ENCODE measurements around the gene GHRL. TPM values are rescaled to one million over a fixed set of nuclear protein-coding genes. Genes with fewer than 3 reads are reported as not detected.

The GHRL gene
- total RNA-seq, 1 experiment from 2014 or later, result 2.0 TPM

DNA sequence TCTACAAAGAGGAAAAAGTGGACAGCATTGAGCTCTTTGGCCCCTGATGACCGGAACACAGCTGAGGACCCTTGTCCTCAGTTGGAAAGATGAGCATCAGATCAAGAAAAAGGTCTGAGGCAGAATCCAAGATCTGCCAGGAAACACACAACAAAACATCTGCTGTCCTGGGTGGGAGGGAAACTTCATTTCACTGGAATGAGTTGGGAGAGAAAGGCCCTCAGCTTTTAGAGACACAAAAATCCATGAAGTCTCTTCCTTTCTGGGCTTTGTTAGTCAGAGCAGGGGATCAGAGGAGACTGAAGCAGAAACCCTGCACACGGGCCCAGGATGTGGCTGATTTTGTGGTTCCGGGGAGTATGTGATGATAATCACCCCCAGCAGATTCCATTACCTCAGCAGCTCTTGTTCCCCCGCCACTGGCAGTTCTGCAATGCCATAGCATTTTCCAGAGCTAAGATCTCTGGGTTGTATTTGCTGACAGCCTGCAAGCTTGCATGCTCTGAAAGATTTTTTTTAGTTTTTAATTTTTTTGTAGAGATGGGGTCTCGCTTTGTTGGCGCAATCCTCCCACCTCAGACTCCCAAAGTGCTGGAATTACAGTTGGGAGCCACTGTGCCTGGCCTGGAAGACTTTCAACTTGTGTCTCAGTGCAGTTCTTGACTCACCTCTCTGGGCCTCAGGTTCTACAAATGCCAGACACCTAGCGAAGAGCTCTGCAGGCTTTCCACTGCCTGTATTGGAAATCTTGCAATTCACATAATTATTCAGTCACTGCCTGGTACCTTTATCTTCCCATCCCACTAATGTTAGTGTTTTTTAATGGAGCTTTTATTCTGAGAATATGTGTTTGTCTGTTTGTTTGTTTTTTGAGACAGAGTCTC, 50.3 kb downstream of the GHRL start:
- H3K36me3 ChIP-seq (ENCODE audit: insufficient read depth, low read length, poor library complexity, severe bottlenecking), result no peaks in the 10 kb centered on the region
- no peaks in the 10 kb centered on the region for H3K4me1 ChIP-seq (ENCODE audit: insufficient read depth, low read length, poor library complexity, severe bottlenecking)
- TF ChIP-seq, protein P1, sequence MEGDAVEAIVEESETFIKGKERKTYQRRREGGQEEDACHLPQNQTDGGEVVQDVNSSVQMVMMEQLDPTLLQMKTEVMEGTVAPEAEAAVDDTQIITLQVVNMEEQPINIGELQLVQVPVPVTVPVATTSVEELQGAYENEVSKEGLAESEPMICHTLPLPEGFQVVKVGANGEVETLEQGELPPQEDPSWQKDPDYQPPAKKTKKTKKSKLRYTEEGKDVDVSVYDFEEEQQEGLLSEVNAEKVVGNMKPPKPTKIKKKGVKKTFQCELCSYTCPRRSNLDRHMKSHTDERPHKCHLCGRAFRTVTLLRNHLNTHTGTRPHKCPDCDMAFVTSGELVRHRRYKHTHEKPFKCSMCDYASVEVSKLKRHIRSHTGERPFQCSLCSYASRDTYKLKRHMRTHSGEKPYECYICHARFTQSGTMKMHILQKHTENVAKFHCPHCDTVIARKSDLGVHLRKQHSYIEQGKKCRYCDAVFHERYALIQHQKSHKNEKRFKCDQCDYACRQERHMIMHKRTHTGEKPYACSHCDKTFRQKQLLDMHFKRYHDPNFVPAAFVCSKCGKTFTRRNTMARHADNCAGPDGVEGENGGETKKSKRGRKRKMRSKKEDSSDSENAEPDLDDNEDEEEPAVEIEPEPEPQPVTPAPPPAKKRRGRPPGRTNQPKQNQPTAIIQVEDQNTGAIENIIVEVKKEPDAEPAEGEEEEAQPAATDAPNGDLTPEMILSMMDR (conservative IDR thresholded peaks at IDR 0.05; ENCODE audit: low read depth, low read length), result no peak
- TF ChIP-seq EZH2 (IDR thresholded peaks at IDR 0.05; ENCODE audit: borderline replicate concordance, low read depth, low read length, poor library complexity, severe bottlenecking), result no peak
- ChIA-PET CTCF (no interaction called here), POLR2A (ENCODE audit: low non-redundant PET) (no interaction called here)
- intact Hi-C loops (cut with micrococcal nuclease; ENCODE audit: unreplicated experiment), result no loop called here
- H3K4me3 ChIP-seq (ENCODE audit: low read depth, low read length, poor library complexity, severe bottlenecking), result no peak overlapping the region
- DNase-seq (ENCODE audit: low spot score), result no peak
- no TSS peak for BruUV-seq (replicated peaks)
- H3K27ac ChIP-seq (ENCODE audit: low read depth, low read length, poor library complexity, severe bottlenecking), result no peak overlapping the region
- peaks cover 15% of the 10 kb centered on the region for H3K9me3 ChIP-seq (ENCODE audit: low read depth, low read length, poor library complexity, severe bottlenecking)
- no peaks in the 10 kb centered on the region for H3K27me3 ChIP-seq (replicated peaks; ENCODE audit: insufficient read depth, low read depth, low read length, poor library complexity)

DNA sequence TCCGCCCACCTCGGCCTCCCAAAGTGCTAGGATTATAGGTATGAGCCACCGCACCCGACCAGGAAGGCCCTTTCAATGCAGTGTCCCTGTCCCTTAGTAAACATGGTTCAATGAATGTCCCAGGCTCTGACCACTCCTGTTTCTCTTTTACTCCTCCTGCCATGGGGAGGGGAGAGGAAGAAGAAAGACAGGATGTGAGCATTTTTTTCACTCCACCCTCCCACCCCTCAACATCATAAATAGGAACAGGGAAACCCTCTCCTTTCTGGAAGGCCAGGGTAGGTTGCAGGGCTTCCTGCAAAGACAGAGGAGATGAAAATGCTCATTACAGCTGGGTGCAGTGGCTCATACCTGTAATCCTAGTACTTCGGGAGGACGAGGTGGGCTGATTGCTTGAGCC, 51.9 kb downstream of the GHRL start:
- H3K36me3 ChIP-seq (ENCODE audit: insufficient read depth, low read length, poor library complexity, severe bottlenecking), result no peaks in the 10 kb centered on the region
- no peak for DNase-seq (ENCODE audit: low spot score)
- no peak overlapping the region for H3K27ac ChIP-seq (ENCODE audit: low read depth, low read length, poor library complexity, severe bottlenecking)
- no TSS peak for BruUV-seq (replicated peaks)
- H3K4me3 ChIP-seq (ENCODE audit: low read depth, low read length, poor library complexity, severe bottlenecking), result no peak overlapping the region
- ChIA-PET POLR2A (ENCODE audit: low non-redundant PET) (no interaction called here), CTCF (no interaction called here)
- H3K9me3 ChIP-seq (ENCODE audit: low read depth, low read length, poor library complexity, severe bottlenecking), result peaks cover 10% of the 10 kb centered on the region
- intact Hi-C loops (cut with micrococcal nuclease; ENCODE audit: unreplicated experiment), result no loop called here
- H3K27me3 ChIP-seq (replicated peaks; ENCODE audit: insufficient read depth, low read depth, low read length, poor library complexity), result no peaks in the 10 kb centered on the region
- no peaks in the 10 kb centered on the region for H3K4me1 ChIP-seq (ENCODE audit: insufficient read depth, low read length, poor library complexity, severe bottlenecking)
- TF ChIP-seq EZH2 (IDR thresholded peaks at IDR 0.05; ENCODE audit: borderline replicate concordance, low read depth, low read length, poor library complexity, severe bottlenecking), result no peak
- TF ChIP-seq, protein P1 (conservative IDR thresholded peaks at IDR 0.05; ENCODE audit: low read depth, low read length), result no peak

DNA sequence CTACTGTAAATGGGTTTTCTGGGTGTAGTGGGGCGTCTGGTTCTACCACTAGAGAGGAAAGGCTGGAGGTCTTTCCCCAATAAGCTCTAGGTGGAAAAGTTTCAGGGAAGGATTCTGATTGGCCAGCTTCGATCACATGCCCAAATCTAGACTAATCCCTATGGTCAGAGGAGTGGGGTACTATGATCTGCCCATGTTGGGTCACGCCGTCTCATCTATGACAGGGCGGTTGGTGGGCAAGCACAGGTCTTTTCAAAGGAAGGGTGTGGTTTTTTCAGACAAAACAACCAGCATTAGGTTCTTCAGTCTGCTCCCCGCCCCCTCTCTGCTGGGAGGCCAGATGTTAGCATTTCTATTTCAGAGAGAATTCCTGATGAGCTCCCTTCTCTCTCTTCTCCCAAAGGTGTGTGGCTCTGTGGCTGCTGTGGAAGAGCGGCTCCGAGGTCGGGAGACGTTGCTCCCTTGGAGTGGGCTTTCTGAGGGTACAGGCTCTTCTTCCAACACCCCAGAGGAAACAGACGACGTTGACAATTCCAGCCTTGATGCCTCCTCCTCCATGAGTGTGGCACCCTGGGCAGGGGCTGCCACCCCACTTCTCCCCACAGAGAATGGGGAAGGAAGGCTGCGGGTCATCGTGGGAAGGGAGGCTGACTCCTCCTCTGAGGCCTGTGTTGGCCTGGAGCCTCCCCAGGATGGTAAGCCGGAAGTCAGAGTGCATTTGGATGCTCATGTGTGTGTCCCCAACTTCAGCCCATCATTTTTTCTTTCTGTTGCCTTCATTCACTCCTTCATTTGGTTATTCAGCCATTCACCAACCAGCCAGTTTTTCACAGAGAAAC, 54.2 kb downstream of the GHRL start:
- Histone ChIP-seq H3K36me3 (ENCODE audit: insufficient read depth, low read length, poor library complexity, severe bottlenecking) (no peaks in the 10 kb centered on the region), H3K27me3 (replicated peaks; ENCODE audit: insufficient read depth, low read depth, low read length, poor library complexity) (no peaks in the 10 kb centered on the region), H3K27ac (ENCODE audit: low read depth, low read length, poor library complexity, severe bottlenecking) (no peak overlapping the region), H3K4me1 (ENCODE audit: insufficient read depth, low read length, poor library complexity, severe bottlenecking) (no peaks in the 10 kb centered on the region), H3K4me3 (ENCODE audit: low read depth, low read length, poor library complexity, severe bottlenecking) (no peak overlapping the region), H3K9me3 (ENCODE audit: low read depth, low read length, poor library complexity, severe bottlenecking) (no peaks in the 10 kb centered on the region)
- no peak for DNase-seq (ENCODE audit: low spot score)
- ChIA-PET POLR2A (ENCODE audit: low non-redundant PET) (no interaction called here), CTCF (no interaction called here)
- BruUV-seq (replicated peaks), result no TSS peak
- intact Hi-C loops (cut with micrococcal nuclease; ENCODE audit: unreplicated experiment), result no loop called here
- TF ChIP-seq EZH2 (IDR thresholded peaks at IDR 0.05; ENCODE audit: borderline replicate concordance, low read depth, low read length, poor library complexity, severe bottlenecking), result no peak
- TF ChIP-seq, protein P1 (conservative IDR thresholded peaks at IDR 0.05; ENCODE audit: low read depth, low read length), result no peak

Small RNAs within 50 kb of the gene (microRNA-seq; reads per million reads assigned to microRNA genes)
- gene MIR378B, result not detected

Other genes with a start within 250 kb of the GHRL start
- gene FANCD2OS, start 184.7 kb downstream of the GHRL start, total RNA-seq (2021), result not detected in 2 replicates
- 121 and 123 TPM in 2 replicates for gene BRK1, start 177.3 kb downstream of the GHRL start, total RNA-seq (2021)
- 46.4 and 57.3 TPM in 2 replicates for gene VHL, start 151.2 kb downstream of the GHRL start, total RNA-seq (2021)
- 0.34 and 0.63 TPM in 2 replicates for gene IRAK2, start 128.0 kb downstream of the GHRL start, total RNA-seq (2021)
- gene TATDN2, start 44.5 kb downstream of the GHRL start, total RNA-seq (2021), result 37.1 and 42.0 TPM in 2 replicates
- gene SEC13, start 28.2 kb upstream of the GHRL start, total RNA-seq (2021), result 160 and 174 TPM in 2 replicates
- gene ATP2B2, start 212.6 kb upstream of the GHRL start, total RNA-seq (2021), result 0.17 and 0.35 TPM in 2 replicates

Measured in A673 (cell line).